Fibroblast of pulmonary artery (primary cell): Measurements from ENCODE around the gene TRMT1.

ENCODE experiments used
- DNase-seq: peaks from one replicate; pipeline ENCODE4 v3.0.0-alpha.2; 2010; ENCODE audit warnings: low read depth
- H3K4me3 ChIP-seq: replicated peaks from 2 replicates; pipeline ENCODE4 v1.5.1; 2011; ENCODE audit warnings: low read depth, mild to moderate bottlenecking, control low read depth, low read length, moderate library complexity
- TF ChIP-seq, protein P1 (sequence below): IDR thresholded peaks from 2 replicates; pipeline ENCODE4 v1.5.1; 2011; ENCODE audit warnings: mild to moderate bottlenecking, control low read depth, low read length, inconsistent platforms; ENCODE audit errors: missing control alignments

TRMT1 gene

DNA sequence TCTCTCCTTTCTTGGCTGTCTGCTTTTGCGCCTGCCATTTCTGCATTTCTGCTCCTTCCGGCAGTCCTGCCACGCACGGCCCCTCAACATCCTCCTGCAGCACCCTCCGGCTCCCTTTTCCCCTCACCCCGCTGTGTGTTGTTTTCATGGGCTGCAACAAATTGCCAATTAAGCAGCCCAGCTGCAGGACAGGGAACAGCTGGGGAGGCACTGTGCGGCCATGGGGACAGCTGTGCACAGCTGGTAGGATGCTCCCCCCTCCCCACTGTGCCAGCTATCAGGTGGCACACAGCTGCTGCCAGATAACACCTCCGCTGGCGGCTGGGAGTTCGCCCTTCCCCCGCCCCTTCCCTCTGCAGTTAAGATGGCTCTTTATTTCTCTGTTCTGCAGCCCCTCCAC is 39.3 kb downstream of the TRMT1 start:
- no peak for DNase-seq
- H3K4me3 ChIP-seq: no peak overlapping the region
- TF ChIP-seq, protein P1, sequence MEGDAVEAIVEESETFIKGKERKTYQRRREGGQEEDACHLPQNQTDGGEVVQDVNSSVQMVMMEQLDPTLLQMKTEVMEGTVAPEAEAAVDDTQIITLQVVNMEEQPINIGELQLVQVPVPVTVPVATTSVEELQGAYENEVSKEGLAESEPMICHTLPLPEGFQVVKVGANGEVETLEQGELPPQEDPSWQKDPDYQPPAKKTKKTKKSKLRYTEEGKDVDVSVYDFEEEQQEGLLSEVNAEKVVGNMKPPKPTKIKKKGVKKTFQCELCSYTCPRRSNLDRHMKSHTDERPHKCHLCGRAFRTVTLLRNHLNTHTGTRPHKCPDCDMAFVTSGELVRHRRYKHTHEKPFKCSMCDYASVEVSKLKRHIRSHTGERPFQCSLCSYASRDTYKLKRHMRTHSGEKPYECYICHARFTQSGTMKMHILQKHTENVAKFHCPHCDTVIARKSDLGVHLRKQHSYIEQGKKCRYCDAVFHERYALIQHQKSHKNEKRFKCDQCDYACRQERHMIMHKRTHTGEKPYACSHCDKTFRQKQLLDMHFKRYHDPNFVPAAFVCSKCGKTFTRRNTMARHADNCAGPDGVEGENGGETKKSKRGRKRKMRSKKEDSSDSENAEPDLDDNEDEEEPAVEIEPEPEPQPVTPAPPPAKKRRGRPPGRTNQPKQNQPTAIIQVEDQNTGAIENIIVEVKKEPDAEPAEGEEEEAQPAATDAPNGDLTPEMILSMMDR: no peak

DNA sequence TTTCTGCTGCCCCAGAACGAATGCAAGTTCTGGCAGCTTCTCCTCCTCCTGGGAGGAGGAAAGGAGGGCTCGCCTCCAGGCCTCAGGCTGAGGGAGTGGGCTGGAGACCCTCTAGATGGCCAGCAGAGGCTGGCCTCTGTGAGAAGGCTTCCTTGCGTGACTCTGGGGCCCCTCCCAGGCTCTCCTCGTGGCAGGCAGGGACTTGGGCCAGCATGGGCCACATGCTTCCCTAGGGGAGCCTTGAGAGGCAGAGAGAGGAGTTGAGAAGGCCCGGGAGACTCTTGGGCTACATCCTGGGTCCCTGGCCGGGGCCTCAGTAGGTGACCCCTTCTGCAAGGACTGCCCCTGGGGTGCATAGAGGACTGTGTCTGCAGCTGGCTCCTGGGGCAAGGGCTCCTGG is 39.8 kb downstream of the TRMT1 start:
- DNase-seq: no peak
- H3K4me3 ChIP-seq: no peak overlapping the region
- TF ChIP-seq, protein P1: no peak

GRCh38 chr19:13076320-13076719 is 40.2 kb downstream of the TRMT1 start:
- no peak overlapping the region for H3K4me3 ChIP-seq
- no peak for DNase-seq
- TF ChIP-seq, protein P1: no peak

GRCh38 chr19:13074378-13074777 is 42.2 kb downstream of the TRMT1 start:
- TF ChIP-seq, protein P1: no peak
- no peak overlapping the region for H3K4me3 ChIP-seq
- no peak for DNase-seq

DNA sequence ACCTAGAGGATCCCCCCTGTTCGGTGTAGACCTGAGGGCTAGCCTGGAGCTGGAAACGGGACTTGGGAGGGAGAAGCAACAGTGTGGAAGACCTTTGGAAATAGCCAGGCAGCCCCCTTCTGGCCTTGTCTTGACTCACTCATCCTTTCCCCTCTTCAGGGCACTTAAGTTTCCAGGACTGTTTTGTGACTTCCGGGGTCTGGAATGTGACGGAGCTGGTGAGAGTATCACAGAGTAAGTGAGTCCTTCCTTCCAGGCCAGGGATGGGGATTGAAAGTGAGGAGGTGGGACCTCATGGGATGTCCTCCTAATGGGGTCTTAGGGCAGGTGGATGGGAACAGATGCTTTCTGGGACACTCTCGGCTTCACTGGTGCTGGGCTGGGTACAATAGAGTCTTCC is 43.3 kb downstream of the TRMT1 start:
- TF ChIP-seq, protein P1: no peak
- DNase-seq: no peak
- H3K4me3 ChIP-seq: no peak overlapping the region

GRCh38 chr19:13072188-13072908 is 44.2 kb downstream of the TRMT1 start:
- H3K4me3 ChIP-seq: no peak overlapping the region
- TF ChIP-seq, protein P1: no peak
- no peak for DNase-seq

DNA sequence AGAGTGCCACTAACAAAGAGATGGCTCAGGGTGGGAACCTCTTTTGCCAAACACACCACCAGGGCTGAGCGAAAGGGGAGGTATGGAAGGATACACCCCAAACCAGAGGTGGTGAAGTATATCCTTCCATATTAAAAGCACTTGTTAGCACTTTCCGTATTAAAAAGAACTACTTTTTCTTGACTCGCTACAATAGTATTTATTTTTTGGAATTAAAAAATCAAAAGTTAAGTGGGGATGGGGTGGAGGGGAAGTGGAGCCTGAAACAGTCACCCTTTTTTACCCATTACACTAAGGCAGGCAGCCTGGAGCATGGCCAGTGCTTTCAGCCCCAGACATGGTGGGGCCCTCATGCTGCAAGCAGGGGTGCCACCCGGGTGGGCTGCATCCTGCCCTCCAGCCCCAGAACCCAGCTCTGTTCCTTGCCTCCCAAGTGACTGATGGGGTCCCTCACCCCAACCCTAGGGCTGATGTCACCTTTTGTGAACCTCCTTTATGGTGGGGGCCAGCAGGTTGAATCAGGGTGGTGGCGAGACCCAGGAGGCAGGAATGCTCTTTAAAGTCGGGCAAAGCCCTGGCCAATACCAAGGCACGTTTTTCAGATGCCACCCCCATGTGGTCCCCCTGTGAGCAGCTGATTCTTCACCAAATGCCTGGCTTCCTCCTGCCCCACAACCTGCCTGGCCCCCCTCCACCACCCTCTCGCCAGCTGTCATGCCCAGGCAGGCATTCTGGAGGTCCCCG is 44.9 kb downstream of the TRMT1 start:
- no peak for DNase-seq

More for the DNA sequence above, 44.9 kb downstream of the TRMT1 start:
- TF ChIP-seq, protein P1: no peak
- no peak overlapping the region for H3K4me3 ChIP-seq
